GM03348 (cell line): Measurements from ENCODE around the gene SLC6A3.
"Not testable (repeated sequence)": the region's sequence is repeated elsewhere in the genome, so short reads cannot be mapped to it uniquely, and the experiment has no call there.

ENCODE experiments used
- DNase-seq: peaks from one replicate; pipeline ENCODE4 v3.0.0; 2012; ENCODE audit warnings: low spot score

The SLC6A3 gene

DNA sequence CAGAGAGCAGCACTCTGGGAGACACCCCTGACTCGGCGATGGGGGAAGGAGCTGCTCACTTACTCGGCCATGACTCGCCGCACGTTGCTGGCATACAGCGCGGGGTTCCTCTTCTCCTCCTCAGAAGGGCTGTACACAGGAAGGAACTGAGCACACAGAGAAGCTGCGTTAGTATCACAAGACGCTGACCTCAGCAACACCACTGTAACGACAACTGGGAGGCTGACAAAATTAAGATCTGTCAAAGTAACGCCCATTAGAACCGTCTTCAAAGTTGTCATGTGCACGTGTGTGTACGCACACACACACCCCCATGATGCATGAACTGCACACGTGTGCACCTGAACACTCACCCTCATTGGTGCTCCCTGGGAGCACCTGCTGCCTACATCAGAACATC lies 32.1 kb upstream of the SLC6A3 start:
- no peak for DNase-seq

DNA sequence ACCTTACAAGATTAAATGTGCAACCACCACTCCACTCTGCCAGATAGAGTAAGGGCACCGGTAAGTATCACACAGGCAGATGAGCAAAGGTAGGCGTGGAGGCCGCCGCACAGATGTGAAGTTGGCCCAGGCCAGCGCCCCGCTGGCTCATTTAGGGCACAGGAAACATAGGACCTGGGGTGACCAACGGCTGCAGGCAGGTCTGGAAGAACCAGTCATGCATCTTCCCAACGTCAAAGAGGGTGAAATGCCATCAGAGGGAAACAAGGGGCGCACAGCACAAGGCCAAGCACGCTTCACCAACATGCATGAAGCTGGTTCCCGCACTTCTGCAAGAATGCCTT lies 31.7 kb upstream of the SLC6A3 start:
- DNase-seq: no peak

DNA sequence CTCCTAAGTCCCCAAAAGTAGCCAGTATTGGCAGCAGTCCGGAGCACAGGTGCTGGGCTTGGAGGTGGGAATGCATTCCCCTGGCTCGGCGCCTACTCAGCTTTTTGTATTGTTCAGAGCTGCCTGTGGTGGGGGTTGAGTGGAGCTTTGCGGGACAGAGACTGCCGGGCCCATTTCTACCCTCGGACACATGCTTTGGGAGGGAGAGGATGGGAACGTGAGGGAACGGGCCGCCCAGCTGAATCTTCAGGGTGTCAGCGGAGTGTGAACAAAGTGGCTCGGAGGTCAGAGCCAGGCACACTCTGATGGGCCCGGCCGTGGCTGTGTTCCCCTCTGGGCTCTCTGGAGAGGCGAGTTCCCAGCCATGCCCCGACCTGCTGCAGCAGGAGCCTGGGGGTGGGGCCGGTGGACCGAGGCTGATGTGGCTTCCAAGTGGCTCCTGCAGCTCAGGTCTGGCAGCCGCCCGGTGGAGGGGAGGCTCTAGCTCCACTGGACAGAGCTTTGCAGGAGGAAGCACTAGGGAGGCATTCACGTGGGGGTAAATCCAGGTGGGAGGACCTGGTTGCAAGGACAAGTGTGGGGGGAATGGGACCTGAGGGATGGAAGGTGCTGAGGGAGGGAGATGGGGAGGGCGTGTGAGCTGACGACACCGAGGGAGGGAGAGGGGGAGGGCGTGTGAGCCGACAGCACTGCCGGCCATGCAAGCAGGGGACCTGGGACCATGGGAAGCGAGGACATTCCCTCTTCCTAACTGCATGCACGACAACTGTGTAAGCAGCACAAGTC lies 31.1 kb upstream of the SLC6A3 start:
- no peak for DNase-seq

DNA sequence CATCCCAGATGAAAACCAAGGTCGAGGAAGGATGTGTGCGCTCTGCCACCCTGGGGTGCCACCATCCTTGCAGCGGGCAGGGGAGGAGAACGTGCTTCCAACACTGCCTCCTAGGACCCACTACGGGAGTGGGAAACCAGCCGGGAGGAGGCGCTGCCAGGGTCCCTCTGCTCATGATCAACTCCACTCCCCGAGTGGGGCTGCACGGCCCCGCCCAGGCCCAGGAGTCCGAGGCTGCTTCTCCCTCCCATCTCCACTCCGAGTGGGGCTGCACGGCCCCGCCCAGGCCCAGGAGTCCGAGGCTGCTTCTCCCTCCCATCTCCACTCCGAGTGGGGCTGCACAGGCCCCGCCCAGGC lies 30.3 kb upstream of the SLC6A3 start:
- DNase-seq: not testable (repeated sequence)

DNA sequence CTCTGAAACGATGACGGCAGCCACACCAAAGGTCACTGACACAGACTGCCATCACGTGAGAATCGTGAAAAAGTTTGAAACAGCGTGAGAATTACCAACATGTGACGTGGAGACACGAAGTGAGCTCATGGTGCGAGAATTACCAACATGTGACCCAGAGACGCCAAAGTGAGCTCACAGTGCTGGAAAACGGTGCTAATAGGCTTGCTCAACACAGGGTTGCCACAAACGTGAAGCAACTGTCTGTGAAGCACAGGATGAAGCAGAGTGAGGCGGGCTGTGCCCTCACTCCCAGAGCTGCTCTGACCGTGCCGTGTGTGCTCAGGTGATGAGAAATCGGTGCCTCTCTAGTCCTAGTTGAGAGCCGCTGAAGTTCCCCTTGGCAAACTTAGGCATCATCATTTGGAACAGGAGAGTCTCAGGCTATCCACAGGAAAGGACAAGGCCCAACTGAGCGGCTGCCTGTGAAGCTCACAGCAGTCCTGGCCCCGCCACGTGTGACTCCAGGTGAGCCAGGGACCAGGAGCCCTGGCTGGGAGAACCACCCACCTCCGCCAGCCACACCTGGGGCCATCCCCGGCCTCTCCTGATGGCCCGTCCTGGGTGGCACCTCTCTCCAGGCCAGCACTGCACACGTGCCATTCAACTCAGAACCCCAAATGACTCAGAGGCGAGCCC lies 29.8 kb upstream of the SLC6A3 start:
- no peak for DNase-seq

DNA sequence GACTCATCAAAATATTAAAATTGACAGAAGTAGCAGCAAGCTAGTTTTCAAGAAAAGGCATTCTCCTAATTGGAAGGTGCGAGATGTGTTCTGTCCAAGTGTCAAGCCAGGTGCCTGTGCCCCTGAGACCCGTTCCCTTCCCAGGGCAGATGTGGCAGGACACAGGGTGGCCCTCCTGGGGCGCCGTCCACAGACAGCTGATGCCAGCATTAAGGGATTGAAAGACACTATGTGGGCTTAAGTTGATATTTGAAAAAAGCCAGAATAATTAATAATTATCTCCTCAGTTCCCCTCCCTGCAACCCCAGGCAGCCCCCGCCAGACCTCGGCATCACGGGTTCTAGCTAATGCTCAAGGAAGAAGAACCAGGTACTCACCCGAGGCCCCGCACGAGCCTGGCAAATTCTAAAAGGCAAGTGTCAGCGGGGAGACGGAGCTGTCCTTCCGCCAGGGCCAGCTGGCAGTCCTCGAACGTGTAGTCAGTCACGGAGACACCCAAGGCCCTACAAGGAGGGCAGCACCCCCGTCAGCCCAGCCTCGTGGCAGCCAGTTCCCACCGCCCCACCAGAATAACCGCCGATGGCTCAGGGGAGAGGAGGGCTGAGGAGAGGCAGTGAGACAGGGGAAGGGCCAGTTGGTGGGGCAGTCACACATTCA lies 29.1 kb upstream of the SLC6A3 start:
- DNase-seq: no peak

DNA sequence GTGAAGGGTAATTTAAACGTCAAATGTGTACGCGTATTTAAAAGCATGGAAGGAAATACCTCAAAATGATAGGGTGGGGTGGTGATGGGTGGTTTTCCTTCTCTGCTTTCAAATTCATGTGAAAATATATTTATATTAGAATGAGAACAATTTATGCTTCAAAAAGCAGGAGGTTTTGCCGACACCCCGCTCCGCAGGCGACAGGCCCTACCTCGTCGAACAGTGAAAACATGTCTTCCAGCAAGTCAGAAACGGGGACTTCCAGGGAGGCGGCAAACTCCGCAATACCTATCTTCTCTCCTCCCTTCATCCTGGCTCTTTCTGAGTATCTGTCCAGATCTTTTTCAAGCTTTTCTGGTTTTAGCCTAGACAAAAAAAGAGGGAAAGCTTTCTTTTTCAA lies 28.5 kb upstream of the SLC6A3 start:
- DNase-seq: no peak

DNA sequence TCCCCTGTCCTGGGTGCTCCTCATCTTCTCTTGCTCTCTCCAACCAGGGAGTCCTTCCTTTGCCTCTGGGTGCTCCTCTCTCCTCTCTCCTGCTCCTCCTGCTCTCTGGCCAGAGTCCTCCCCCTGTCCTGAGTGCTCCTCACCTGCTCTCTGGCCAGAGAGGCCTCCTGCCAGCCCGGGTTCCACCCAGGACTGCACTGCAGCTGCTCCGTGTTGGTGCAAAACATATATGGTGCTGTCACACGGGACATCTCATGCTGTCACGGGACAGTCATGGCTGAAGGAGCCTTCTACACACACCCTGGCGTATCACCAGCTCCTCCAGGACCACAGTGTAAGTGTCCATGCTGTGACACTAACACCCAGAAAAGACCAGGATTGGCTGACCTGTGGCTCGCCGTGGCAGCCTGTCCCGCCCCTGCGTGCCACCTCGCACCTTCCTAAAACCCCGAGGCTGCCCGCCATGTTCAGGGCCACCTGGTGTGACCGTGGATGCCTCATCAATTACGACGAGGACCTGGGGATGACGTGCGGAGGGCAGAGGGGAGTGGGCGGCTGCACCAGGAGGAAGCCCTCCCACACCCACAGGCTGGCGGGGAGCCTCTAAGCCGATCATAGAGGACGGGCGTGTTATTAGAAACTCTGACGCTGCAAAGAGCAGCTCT lies 27.9 kb upstream of the SLC6A3 start:
- no peak for DNase-seq

DNA sequence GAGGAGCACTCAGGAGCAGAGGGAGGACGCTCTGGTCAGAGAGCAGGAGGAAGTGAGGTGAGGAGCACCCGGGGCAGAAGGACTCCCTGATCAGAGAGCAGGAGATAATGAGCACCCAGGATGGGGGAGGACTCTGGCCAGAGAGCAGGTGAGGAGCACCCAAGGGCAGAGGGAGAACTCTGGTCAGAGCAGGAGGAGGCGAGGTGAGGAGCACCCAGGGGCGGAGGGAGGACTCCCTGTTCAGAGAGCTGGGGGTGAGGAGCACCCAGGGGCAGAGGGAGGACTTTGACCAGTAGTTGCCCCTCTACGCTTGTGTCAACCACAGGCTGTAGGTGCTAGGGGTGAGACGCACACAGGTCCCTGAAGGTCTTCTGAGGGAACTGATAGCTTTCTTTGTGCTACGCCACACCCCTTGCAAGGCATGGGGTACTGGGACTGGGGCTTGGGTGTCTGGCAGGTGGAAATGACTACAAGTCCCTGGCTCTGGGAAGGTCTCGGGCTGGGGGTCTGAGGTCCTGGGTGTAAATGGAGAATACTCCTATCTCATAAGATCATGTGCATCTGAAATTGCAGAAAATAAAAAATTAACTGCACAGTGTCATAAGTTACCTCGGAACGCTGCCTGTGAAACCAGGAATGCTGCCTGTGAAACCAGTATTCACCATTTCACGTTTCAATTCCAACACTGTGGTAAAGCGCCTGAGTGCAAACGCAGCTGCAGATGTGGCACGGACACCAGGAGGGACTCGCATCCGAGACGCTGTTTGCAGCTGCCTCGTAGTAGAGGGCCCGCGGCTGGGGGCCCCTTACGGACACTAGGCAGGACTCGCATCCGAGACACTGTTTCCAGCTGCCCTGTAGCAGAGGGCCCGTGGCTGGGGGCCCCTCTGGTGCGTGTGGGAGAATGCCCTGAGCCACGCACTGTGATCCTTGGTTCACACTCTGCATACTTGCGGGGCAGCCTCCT lies 27.0 kb upstream of the SLC6A3 start:
- DNase-seq: no peak

DNA sequence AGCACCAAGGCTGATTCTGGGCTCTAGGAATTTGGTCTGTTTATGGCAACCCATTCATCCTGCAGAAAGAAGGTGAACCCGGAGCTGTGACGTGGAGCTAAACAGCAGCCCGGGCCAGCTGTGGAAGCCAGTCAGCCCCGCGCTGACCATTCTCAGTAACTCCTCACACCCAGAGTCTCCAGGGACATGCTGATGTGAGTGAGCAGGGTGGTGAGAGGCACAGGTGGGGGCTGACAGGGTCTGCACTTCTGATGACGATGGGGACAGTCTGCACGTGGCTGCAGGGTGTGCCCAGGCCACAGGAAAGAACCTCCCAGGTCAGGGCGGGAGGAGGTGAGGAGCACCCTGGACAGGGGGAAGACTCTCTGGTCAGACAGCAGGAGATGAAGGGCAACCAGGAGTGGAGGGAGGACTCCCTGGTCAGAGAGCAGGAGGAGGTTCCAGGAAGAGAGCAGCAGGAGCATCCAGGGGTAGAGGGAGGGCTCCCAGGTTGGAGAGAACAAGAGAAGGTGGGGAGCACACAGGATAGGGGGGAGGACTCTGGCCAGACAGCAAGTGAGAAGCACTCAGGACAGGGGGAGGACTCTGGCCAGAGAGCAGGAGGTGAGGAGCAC lies 26.1 kb upstream of the SLC6A3 start:
- DNase-seq: no peak

DNA sequence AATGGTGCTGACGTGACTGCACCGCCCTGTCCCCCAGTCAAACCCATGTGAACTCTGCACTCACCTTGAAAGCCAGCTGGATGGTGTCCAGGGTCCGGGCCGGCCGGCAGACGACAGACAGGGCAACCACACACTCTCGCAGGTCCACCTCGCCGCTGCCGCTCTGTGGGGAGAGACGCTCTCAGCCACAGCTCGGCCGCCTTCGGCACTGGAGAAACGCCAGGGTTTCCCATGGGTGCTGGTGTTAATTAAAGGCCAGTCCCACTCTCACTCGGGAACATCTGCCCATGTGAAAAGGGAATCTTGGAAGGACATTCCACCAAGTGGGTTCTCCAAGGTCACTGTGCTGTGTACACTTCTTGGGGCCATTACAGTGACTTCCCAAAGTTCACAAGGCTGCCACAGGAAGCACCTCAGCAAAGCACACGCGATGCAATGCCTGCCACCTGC lies 25.5 kb upstream of the SLC6A3 start:
- DNase-seq: no peak

DNA sequence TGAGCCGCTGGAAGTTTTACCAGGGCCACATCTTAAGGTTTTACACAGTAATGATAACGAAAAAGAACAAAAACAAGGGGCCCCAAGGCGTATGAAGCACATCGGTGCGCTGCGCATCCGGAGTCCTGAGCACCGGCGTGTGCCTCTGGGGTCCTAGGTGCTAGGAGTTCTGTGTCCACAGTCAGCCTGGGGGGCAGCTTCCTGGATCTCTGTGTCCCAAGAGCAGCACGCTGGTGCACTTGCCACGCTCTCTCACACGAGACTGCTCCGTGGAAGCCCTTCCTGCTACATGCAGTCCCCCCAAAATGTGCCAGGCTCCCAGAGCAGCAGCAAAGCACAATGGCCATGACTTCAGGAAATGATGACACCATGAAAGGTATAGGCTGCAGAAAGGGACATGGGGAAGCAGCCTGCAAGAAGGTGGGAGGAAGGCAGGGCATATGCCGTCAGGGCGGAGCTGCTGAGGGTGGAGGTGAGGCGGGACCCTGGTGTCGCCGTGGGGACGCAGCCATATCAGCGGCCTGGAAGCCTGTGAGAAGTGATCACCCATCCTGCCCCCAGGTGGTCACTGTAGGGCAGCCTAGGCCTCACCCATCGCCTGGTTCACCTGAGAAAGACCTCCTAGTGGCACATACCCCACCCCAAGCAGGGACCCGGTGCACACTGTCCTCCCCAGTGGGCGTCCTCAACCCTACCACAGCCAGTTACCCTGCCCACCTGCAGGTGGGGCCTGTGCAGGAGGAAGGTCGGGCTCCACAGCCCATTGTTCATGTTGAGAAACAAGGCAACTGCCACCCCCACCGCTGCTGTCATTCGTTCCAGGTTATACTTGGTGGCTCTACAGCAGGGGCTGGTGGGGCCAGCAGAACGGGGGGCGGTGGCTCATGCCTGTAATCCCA lies 23.6 kb upstream of the SLC6A3 start:
- no peak for DNase-seq

DNA sequence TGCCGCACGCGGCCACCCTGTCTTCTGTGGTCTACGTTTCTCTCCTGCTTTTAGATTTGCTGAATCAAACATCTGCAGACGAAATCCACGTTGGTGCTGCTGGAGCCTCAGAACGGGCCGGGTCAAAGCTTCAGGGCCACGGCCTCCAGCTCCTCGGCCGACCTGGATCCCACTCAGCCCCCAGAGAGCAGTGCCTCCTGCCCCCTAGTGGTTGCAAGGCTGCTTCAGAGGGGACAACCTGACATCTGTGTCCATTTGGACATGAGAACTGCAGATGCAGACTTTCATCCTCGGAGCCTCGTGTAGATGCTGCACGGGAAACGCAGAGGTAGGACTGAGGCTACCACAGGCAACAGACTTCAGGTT lies 23.0 kb upstream of the SLC6A3 start:
- DNase-seq: peak; percentile 67

DNA sequence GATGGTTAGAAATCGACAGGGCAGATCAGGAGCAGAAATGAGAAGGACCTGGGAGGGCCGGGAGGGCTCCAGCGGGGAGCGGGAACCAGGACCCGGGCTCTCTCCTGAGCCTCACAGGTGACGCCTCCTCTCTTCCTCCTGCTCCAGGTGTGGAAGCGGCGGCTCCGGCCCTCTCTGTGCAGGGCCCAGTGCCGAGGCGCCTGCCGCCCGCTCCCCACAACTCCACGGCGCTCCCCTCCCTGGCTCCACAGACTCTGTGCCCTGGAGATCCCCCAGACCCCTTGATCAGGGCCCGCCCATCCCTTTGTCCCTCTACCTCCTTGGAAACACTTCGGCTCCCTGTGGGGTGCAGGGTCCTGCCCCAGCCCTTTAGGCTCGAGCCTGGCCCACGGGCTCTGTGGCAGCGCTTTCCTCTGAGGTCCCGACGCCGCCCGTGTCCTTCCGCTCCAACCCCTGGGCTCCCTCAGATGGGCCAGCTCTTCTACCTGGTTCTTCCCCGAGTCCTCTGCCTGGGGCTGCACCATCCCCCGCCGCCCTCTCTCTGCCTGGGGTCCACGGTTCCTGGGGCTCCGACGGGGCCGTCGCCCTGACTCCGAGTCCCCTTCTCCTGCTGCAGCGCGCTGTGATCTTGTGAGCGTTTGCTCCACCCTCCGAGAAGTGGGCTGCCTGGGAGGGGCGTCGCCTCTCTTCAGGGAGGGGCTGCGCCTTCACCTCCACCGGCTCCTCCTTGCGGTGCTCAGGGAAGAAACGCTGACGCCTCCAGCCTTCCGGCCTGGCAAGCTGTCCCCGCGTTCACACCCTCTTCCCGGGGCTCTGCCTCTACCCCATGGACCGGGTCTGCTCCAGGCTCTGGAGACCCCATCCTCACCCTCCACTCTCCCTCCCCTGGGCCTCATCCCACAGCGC lies 22.4 kb upstream of the SLC6A3 start:
- no peak for DNase-seq

DNA sequence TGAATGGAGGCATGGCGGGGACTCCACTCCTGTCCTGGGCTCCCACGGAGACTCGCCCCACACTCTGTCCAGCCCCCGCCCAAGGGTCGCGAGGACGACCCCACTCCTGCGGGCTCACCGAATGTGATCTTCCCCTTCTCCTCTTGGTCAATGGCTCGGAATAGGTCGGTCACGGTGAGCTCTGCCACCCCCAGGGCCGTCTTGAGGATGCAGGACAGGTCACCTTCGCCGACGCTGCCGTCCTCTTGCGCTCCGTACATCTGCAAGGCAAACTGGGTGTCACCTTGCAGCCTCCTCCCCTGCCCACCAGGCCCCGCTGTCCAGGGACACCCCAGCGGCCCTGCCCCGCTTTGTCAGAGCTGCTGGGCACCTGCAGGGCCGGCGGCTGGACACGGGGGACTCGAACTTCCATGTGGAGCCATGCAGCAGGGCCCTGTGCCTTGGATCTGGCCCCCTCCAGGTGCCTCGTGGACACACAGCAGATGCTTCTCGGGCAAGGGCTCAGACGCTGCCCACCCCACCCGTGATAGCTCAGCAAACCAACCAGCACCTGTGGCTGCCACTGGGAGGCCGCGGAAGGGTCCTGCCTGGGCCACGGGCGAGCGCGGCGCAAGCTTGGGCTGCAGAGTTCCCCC lies 21.5 kb upstream of the SLC6A3 start:
- no peak for DNase-seq

DNA sequence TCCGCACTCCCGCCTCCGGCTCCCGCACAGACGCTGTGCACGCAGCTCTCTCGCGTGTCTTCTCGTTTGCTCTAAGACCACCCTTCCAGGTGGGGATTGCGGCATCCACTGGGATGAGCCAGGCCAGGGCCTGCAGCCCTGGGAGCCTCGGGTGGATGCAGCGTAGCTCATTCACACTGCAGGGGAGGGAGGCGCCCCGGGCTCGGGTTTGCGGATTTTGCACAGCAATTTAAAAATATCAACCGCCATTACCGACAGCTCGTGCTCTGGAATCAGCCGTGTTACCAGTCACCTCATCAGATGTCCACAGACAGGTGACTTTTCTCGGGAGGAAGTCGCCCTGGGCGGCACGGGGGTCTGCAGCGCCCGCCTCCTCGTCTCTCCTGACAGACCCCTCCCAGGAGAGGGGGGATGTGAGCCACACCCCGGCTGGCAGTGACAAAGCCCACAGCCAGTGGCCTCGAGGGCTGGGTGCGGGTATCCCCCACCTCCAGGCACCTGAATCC lies 20.8 kb upstream of the SLC6A3 start:
- DNase-seq: no peak

DNA sequence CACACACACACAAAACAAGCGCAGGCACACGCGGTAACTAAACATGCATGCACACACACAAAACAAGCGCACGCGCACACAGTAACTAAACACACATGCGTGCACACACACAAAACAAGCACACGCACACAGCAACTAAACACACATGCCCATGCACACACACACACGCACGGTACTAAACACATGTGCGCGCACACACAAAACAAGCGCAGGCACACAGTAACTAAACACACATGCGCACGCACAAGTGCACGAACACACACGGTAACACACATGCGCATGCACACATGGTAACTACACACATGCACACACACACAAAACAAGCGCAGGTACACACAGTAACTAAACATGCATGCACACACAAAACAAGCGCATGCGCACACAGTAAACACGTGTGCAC lies 19.9 kb upstream of the SLC6A3 start:
- DNase-seq: no peak

DNA sequence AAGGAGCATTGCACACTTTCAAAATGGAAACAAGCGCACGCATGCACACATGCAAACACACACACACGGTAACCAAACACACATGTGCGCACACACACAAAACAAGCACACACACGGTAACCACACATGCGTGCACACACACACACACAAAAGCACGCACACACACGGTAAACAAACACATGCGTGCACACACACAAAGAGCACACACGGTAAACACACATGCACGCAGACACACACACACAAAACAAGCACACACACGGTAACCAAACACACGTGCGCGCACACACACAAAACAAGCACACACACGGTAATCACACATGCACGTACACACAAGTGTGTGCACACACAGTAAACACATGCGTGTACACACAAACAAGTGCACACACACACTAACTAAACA lies 19.3 kb upstream of the SLC6A3 start:
- DNase-seq: no peak

DNA sequence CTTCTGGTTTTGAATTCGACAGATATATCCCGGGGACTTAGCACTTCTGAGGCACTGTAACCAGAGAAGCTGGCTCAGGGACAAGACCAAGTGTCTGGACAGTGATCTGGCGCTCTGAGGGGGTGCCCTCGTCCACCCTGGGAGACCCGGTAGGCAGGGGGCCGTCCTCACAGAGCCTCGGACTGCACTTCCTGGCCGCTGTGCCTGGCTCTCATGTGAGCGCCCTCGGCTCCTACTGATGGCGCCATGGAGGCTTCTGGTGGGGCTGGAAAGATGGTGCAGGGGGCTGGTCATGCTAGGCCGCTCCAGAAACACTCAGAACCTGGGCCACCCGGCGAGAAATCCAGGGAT lies 18.8 kb upstream of the SLC6A3 start:
- no peak for DNase-seq
